GM23338 (cell line): ENCODE measurements around the gene NTM.

Experiments
- EZH2 ChIP-seq: fragments of 200-600 bp; sonication (generic); IDR thresholded peaks from one replicate; pipeline ENCODE4 v1.8.0; 2017; ENCODE audit warnings: antibody characterized with exemption, mild to moderate bottlenecking, low read depth; ENCODE audit not compliant: unreplicated experiment
- EZH2phosphoT487 ChIP-seq: fragments of 200-600 bp; sonication (generic); IDR thresholded peaks from one replicate; pipeline ENCODE4 v1.8.1; 2018; ENCODE audit warnings: antibody characterized with exemption; ENCODE audit not compliant: unreplicated experiment
- JUNB ChIP-seq: IDR thresholded peaks from one replicate; pipeline ENCODE4 v1.6.1; 2016; ENCODE audit warnings: antibody characterized with exemption; ENCODE audit not compliant: unreplicated experiment
- POLR2AphosphoS5 ChIP-seq: IDR thresholded peaks from 2 replicates; pipeline ENCODE4 v1.6.1; 2016; ENCODE audit warnings: antibody characterized with exemption, low read depth
- TF ChIP-seq, protein P1 (sequence below), 2 experiments: fragments of 200-600 bp in 1 of 2; sonication (generic) in 1 of 2; conservative IDR thresholded peaks; 2 replicates each; pipeline versions ENCODE4 v1.5.1 to v1.6.1; 2016 to 2017; ENCODE audit warnings: antibody characterized with exemption in 2 of 2, low read depth in 2 of 2, mild to moderate bottlenecking in 2 of 2, moderate library complexity in 1 of 2
- TF ChIP-seq, protein P2 (sequence below): IDR thresholded peaks from one replicate; pipeline ENCODE4 v1.6.1; 2018; ENCODE audit warnings: antibody characterized with exemption; ENCODE audit not compliant: unreplicated experiment
- TF ChIP-seq, protein P3 (sequence below): IDR thresholded peaks from 2 replicates; pipeline ENCODE4 v1.6.1; 2016; ENCODE audit warnings: antibody characterized with exemption

GRCh38 chr11:132373405-132374143, 1003.2 kb downstream of the NTM start:
- TF ChIP-seq, protein P1, sequence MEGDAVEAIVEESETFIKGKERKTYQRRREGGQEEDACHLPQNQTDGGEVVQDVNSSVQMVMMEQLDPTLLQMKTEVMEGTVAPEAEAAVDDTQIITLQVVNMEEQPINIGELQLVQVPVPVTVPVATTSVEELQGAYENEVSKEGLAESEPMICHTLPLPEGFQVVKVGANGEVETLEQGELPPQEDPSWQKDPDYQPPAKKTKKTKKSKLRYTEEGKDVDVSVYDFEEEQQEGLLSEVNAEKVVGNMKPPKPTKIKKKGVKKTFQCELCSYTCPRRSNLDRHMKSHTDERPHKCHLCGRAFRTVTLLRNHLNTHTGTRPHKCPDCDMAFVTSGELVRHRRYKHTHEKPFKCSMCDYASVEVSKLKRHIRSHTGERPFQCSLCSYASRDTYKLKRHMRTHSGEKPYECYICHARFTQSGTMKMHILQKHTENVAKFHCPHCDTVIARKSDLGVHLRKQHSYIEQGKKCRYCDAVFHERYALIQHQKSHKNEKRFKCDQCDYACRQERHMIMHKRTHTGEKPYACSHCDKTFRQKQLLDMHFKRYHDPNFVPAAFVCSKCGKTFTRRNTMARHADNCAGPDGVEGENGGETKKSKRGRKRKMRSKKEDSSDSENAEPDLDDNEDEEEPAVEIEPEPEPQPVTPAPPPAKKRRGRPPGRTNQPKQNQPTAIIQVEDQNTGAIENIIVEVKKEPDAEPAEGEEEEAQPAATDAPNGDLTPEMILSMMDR (conservative IDR thresholded peaks at IDR 0.05; ENCODE audit: low read depth in 2 of 2) = peak in 1 of 2 experiments; percentile 14; a peak in 1 of 4 replicates
- TF ChIP-seq POLR2AphosphoS5 (no peak), JUNB (no peak), EZH2phosphoT487 (no peak), EZH2 (no peak)
- TF ChIP-seq, protein P2, sequence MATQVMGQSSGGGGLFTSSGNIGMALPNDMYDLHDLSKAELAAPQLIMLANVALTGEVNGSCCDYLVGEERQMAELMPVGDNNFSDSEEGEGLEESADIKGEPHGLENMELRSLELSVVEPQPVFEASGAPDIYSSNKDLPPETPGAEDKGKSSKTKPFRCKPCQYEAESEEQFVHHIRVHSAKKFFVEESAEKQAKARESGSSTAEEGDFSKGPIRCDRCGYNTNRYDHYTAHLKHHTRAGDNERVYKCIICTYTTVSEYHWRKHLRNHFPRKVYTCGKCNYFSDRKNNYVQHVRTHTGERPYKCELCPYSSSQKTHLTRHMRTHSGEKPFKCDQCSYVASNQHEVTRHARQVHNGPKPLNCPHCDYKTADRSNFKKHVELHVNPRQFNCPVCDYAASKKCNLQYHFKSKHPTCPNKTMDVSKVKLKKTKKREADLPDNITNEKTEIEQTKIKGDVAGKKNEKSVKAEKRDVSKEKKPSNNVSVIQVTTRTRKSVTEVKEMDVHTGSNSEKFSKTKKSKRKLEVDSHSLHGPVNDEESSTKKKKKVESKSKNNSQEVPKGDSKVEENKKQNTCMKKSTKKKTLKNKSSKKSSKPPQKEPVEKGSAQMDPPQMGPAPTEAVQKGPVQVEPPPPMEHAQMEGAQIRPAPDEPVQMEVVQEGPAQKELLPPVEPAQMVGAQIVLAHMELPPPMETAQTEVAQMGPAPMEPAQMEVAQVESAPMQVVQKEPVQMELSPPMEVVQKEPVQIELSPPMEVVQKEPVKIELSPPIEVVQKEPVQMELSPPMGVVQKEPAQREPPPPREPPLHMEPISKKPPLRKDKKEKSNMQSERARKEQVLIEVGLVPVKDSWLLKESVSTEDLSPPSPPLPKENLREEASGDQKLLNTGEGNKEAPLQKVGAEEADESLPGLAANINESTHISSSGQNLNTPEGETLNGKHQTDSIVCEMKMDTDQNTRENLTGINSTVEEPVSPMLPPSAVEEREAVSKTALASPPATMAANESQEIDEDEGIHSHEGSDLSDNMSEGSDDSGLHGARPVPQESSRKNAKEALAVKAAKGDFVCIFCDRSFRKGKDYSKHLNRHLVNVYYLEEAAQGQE = no peak
- TF ChIP-seq, protein P3, sequence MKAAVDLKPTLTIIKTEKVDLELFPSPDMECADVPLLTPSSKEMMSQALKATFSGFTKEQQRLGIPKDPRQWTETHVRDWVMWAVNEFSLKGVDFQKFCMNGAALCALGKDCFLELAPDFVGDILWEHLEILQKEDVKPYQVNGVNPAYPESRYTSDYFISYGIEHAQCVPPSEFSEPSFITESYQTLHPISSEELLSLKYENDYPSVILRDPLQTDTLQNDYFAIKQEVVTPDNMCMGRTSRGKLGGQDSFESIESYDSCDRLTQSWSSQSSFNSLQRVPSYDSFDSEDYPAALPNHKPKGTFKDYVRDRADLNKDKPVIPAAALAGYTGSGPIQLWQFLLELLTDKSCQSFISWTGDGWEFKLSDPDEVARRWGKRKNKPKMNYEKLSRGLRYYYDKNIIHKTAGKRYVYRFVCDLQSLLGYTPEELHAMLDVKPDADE = no peak
